ENCODE results near the gene MMAB.

- TF ChIP-seq, protein P1, sequence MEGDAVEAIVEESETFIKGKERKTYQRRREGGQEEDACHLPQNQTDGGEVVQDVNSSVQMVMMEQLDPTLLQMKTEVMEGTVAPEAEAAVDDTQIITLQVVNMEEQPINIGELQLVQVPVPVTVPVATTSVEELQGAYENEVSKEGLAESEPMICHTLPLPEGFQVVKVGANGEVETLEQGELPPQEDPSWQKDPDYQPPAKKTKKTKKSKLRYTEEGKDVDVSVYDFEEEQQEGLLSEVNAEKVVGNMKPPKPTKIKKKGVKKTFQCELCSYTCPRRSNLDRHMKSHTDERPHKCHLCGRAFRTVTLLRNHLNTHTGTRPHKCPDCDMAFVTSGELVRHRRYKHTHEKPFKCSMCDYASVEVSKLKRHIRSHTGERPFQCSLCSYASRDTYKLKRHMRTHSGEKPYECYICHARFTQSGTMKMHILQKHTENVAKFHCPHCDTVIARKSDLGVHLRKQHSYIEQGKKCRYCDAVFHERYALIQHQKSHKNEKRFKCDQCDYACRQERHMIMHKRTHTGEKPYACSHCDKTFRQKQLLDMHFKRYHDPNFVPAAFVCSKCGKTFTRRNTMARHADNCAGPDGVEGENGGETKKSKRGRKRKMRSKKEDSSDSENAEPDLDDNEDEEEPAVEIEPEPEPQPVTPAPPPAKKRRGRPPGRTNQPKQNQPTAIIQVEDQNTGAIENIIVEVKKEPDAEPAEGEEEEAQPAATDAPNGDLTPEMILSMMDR (IDR thresholded peaks at IDR 0.05; ENCODE audit: low read depth, low read length), result no peak
- no peak for TF ChIP-seq EZH2phosphoT487 (IDR thresholded peaks at IDR 0.05; ENCODE audit: low read depth)
These were observed 23.6 kb downstream of the MMAB start for GRCh38 chr12:109549613-109550270.

Measured in OCI-LY3 (cell line).